LNCAP (cell line): ENCODE results near the gene SYTL1.

Experiments
- TF ChIP-seq, protein P1 (sequence below): fragments of 450-650 bp; IDR thresholded peaks from 2 replicates; pipeline ENCODE4 v1.5.1; 2017; ENCODE audit warnings: mild to moderate bottlenecking

Gene SYTL1

DNA sequence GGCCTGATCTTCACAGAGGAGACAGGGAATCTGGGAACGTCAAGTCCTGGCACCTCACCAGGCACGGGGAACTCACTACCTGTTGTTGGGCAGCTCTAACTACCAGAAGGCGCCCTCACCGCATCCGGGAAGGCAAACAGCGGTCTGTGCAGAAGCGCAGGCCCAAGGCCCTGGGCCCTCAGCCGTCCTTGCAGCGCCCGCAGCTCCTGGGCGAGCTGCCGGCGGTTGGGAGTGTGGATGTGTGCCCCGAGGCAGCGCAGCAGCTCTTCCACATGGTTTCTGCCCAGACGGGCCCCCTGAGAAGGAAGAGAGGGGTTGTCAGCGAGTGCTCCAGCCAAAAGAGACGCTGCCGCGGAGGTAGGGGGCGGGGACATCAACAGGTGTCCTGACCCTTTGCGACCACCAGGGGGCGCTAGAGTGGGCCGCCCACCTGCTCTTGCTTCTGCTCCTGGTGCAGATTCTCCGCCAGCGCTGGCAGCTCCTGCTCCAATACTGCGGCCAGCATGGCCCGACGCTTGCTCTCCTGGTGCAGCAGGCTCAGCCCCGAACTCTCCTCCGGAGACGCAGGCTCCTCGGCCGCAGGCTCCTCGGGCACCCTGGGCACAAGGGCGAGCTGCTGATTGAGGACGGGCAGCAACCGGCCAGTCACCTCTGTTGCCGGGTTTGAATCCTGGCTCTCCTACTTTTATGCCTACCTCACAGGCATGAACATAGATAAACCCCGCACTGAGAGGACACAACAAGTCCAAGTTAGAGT, 15.6 kb downstream of the SYTL1 start:
- TF ChIP-seq, protein P1, sequence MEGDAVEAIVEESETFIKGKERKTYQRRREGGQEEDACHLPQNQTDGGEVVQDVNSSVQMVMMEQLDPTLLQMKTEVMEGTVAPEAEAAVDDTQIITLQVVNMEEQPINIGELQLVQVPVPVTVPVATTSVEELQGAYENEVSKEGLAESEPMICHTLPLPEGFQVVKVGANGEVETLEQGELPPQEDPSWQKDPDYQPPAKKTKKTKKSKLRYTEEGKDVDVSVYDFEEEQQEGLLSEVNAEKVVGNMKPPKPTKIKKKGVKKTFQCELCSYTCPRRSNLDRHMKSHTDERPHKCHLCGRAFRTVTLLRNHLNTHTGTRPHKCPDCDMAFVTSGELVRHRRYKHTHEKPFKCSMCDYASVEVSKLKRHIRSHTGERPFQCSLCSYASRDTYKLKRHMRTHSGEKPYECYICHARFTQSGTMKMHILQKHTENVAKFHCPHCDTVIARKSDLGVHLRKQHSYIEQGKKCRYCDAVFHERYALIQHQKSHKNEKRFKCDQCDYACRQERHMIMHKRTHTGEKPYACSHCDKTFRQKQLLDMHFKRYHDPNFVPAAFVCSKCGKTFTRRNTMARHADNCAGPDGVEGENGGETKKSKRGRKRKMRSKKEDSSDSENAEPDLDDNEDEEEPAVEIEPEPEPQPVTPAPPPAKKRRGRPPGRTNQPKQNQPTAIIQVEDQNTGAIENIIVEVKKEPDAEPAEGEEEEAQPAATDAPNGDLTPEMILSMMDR: peak; percentile 90

DNA sequence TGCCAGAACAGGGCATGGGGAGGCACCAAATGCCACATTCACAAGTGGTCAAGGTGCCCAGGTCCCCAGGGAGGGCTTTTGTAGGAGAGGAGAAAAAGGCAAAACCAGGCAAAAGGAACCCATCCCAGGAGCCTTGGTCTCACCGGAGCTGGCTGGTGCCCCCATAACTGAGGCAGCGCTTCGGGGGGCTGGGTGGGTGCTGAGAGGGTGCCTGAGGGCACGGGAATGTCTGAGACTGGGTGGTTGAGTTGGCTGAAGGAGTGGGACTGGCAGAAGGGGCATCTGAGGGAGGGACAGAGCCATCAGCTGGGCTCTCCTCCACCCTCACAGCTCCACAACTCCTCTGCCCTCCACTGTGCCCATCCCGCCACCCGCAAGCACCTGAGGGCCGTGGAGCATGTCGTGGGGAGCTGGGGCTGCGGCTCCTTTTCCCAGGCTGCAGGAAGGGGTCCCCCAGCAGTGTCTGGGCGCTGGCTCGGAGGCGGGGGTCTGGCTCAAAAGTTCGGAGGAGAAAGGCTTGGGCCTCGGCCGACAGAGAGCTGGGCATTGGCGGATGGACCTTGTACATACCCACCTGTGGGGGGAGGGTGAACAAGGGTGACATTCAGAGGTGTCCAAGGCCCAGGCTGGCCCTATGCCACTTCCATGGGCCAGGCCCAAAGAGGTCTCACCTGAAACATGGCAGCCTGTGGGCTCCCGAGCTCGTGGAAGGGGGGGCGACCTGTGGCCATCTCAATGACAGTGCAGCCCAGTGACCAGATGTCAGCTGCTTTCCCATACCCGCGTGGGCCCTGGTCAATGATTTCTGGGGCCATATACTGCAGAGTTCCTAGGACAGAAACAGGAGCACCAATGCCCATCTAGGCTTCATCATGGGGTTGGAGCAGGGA, 16.5 kb downstream of the SYTL1 start:
- TF ChIP-seq, protein P1: no peak

DNA sequence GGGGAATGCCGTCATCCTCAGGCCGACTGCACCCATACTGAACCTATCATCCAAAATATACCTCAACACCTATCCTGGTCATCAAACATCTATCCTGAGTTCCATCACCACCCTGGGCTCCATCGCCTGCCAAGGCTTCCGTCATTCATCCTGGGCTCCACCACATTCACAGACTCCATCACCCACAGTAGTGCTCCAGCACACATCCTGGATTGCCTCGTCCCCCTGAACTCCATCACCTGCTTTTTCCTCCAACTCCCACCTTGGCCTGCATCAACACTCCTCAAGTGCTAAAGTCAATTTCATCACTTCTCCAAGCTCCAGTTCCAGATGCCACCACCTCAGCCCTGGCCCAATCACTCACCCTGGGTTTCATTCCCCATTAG, 17.1 kb downstream of the SYTL1 start:
- TF ChIP-seq, protein P1: no peak

DNA sequence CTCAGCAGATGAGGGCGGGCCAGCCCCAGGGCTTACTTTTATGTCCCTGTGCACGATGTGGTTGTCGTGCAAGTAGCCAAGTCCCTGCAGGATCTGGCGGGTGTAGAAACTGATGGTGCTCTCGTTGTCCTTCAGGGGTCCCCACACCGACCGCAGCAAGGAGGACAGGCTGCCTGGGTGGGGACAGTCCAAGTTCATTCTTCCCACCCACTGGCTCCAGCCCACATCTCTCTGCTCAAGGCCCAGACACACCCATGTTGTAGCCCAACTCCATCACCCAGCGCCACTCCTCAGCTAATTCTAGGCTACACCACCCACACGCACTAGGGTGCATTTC, 18.0 kb downstream of the SYTL1 start:
- TF ChIP-seq, protein P1: no peak

DNA sequence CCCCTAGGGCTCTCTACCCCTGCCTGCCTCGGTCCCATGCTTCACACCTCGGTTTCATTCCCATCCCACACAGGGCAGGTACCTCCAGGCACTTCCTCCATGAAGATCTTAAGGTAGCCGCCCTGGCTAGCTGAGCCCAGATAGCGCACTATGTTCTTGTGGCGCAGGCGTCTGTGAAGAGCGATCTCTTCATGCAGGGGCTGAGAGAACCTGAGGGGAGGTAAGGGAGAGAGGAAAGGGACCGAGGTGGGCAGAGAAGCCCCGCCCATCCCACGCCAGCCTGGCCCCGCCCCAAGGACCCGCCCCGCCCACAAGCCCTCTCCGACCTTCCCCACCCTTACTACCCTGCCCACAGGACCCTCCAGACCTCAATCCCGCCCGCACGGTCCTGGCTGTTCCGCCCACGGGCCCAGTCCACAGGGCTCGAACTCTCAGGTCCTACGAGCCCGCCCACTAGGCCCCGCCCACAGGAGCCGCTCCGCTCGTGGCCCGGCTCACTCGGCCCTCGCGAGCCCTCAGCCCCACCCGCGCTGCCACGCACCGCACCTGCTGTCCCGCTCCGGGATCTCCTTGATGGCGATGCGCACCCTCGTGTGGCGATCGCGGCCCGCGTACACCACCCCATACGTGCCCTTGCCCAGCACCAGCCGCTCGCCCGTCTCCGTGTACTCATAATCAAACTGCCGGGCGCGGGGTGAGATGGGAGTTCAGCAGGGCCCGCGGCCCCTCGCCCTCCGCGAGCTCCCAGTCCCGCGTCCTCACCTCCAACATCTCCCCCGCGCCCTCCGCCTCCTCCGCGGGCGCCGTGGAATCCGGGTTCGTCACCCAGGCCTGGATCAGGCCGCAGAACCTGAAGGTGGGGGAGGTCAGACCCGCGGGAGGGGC, 18.6 kb downstream of the SYTL1 start:
- TF ChIP-seq, protein P1: no peak

DNA sequence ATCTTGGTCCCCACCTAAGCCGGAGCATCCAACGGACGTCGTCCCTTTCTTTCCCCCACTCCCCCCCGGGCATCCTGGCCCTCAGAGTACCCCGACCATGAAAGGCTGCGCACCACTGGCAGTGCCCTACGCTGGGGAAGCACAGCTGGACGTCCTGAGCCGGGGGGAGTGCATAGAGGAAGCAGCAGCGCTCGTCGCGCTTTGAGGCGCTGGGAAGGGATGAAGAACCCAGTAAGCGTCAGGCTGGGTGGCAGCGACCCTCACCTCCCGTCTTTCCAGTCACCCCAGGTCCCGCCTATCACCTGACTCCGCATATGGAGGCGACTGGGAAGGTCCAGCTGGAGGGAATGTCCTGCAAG, 19.2 kb downstream of the SYTL1 start:
- TF ChIP-seq, protein P1: no peak

DNA sequence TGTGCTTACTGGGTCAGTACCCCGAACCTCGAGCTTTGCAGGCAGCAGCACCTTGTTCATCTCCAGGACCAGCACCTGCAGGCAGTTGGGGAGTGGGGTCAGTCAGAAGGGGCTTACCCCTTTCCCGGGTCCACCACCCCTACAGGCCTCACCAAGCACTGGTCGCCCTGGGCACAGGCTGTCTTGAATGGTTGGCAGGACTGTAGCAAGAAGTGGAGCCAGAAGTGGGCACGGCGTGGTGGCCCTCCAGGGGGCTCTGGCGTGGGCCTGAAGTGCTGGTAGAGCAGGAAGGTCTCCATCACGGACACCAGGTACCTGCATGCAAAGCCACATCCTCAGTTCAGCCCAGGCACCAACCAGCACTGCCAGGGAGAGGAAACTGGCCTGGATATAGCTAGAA, 19.7 kb downstream of the SYTL1 start:
- TF ChIP-seq, protein P1: no peak
